Measurements from ENCODE around the gene RINL.

DNA sequence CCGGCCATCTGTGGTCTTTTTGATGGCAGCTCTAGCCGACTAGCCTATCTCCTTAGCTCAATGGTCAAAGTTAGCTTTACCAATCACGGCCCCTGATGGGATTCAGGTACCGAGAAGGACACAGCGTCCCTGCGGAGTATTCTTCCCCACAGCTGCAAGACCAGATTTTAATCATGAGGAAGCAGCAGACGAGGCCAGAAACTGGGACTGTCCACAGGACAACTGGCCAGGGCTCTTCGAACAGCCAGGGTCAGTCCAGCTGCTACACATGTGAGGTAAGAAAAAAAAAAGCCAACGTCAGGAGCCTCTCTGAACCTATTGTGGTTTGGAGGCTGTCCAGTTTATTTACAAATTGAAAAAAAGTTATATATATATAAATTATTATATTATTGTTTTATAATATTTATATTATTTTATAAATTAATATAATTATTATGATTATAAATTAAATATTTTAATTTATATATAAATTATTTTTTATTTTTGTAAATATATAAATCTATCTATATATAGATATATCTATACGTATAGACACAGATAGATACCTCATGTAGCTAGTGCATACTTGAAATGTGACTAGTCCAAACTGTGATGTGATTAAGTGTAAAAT is 10.8 kb downstream of the RINL start:
- TF ChIP-seq, protein P1, sequence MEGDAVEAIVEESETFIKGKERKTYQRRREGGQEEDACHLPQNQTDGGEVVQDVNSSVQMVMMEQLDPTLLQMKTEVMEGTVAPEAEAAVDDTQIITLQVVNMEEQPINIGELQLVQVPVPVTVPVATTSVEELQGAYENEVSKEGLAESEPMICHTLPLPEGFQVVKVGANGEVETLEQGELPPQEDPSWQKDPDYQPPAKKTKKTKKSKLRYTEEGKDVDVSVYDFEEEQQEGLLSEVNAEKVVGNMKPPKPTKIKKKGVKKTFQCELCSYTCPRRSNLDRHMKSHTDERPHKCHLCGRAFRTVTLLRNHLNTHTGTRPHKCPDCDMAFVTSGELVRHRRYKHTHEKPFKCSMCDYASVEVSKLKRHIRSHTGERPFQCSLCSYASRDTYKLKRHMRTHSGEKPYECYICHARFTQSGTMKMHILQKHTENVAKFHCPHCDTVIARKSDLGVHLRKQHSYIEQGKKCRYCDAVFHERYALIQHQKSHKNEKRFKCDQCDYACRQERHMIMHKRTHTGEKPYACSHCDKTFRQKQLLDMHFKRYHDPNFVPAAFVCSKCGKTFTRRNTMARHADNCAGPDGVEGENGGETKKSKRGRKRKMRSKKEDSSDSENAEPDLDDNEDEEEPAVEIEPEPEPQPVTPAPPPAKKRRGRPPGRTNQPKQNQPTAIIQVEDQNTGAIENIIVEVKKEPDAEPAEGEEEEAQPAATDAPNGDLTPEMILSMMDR (IDR thresholded peaks at IDR 0.05) = no peak
- TF ChIP-seq POLR2A (IDR thresholded peaks at IDR 0.05) = no peak

Measured in ovary (tissue), 3 donors.